BLaER1 (cell line): ENCODE results near the gene ZNF578.
"Not testable (repeated sequence)": the region's sequence is repeated elsewhere in the genome, so short reads cannot be mapped to it uniquely, and the experiment has no call there.

Source experiments
- H3K27ac ChIP-seq: shearing (Covaris generic); formaldehyde crosslinking; 2 replicates; pipeline ENCODE4 v1.8.1; 2022
- H3K27me3 ChIP-seq: shearing (Covaris generic); formaldehyde crosslinking; 2 replicates; pipeline ENCODE4 v1.8.1; 2022
- H3K36me3 ChIP-seq: shearing (Covaris generic); formaldehyde crosslinking; 2 replicates; pipeline ENCODE4 v1.8.1; 2022
- H3K4me1 ChIP-seq: shearing (Covaris generic); formaldehyde crosslinking; 2 replicates; pipeline ENCODE4 v1.8.1; 2022
- H3K4me2 ChIP-seq: shearing (Covaris generic); formaldehyde crosslinking; 2 replicates; pipeline ENCODE4 v1.8.1; 2022
- H3K4me3 ChIP-seq: shearing (Covaris generic); formaldehyde crosslinking; 2 replicates; pipeline ENCODE4 v1.8.1; 2022
- H3K9ac ChIP-seq: shearing (Covaris generic); formaldehyde crosslinking; 2 replicates; pipeline ENCODE4 v1.8.1; 2022
- H3K9me3 ChIP-seq: shearing (Covaris generic); formaldehyde crosslinking; 2 replicates; pipeline ENCODE4 v1.8.1; 2022
- H4K20me1 ChIP-seq: shearing (Covaris generic); formaldehyde crosslinking; 2 replicates; pipeline ENCODE4 v1.8.1; 2022
- Cebpa-rat ChIP-seq: shearing (Covaris generic); IDR thresholded peaks from 2 replicates; pipeline ENCODE4 v1.8.1; 2022

ZNF578 gene

GRCh38 chr19:52507266-52507665 is 53.9 kb downstream of the ZNF578 start:
- H3K9me3 ChIP-seq: peaks cover 89% of the 10 kb centered on the region
- no peak overlapping the region for H3K27ac ChIP-seq

GRCh38 chr19:52516191-52516590 is 62.8 kb downstream of the ZNF578 start:
- Histone ChIP-seq H3K4me2 (no peak overlapping the region), H3K36me3 (no peaks in the 10 kb centered on the region), H3K9ac (no peak overlapping the region), H3K27me3 (no peaks in the 10 kb centered on the region), H3K9me3 (peaks cover 66% of the 10 kb centered on the region), H3K27ac (no peak overlapping the region), H4K20me1 (no peaks in the 10 kb centered on the region), H3K4me1 (no peaks in the 10 kb centered on the region), H3K4me3 (no peak overlapping the region)
- TF ChIP-seq Cebpa-rat: no peak

More at GRCh38 chr19:52507266-52507665, 53.9 kb downstream of the ZNF578 start:
- H4K20me1 ChIP-seq: no peaks in the 10 kb centered on the region
- no peaks in the 10 kb centered on the region for H3K4me1 ChIP-seq
- no peak for TF ChIP-seq Cebpa-rat
- H3K9ac ChIP-seq: no peak overlapping the region
- H3K4me2 ChIP-seq: no peak overlapping the region
- H3K36me3 ChIP-seq: no peaks in the 10 kb centered on the region
- no peaks in the 10 kb centered on the region for H3K27me3 ChIP-seq
- no peak overlapping the region for H3K4me3 ChIP-seq

GRCh38 chr19:52518646-52519045 is 65.3 kb downstream of the ZNF578 start:
- peaks cover 53% of the 10 kb centered on the region for H3K9me3 ChIP-seq
- no peaks in the 10 kb centered on the region for H3K4me1 ChIP-seq
- no peak for TF ChIP-seq Cebpa-rat
- H3K9ac ChIP-seq: no peak overlapping the region
- H4K20me1 ChIP-seq: no peaks in the 10 kb centered on the region
- H3K4me3 ChIP-seq: no peak overlapping the region
- no peak overlapping the region for H3K27ac ChIP-seq
- H3K27me3 ChIP-seq: no peaks in the 10 kb centered on the region
- no peaks in the 10 kb centered on the region for H3K36me3 ChIP-seq
- no peak overlapping the region for H3K4me2 ChIP-seq

GRCh38 chr19:52519175-52519574 is 65.8 kb downstream of the ZNF578 start:
- not testable (repeated sequence) for H3K36me3 ChIP-seq, H3K9ac ChIP-seq, H3K4me1 ChIP-seq, H3K4me2 ChIP-seq, H3K27me3 ChIP-seq, H3K4me3 ChIP-seq, H4K20me1 ChIP-seq, H3K27ac ChIP-seq
- peaks cover 54% of the 10 kb centered on the region for H3K9me3 ChIP-seq

GRCh38 chr19:52520013-52520412 is 66.7 kb downstream of the ZNF578 start:
- TF ChIP-seq Cebpa-rat: no peak
- Histone ChIP-seq H3K27me3 (no peaks in the 10 kb centered on the region), H4K20me1 (no peaks in the 10 kb centered on the region), H3K27ac (no peak overlapping the region), H3K36me3 (no peaks in the 10 kb centered on the region), H3K4me1 (no peaks in the 10 kb centered on the region), H3K4me3 (no peak overlapping the region), H3K4me2 (no peak overlapping the region), H3K9ac (no peak overlapping the region), H3K9me3 (peaks cover 54% of the 10 kb centered on the region)

GRCh38 chr19:52522551-52522950 is 69.2 kb downstream of the ZNF578 start:
- H3K9me3 ChIP-seq: peaks cover 52% of the 10 kb centered on the region
- no peak overlapping the region for H3K9ac ChIP-seq
- no peak overlapping the region for H3K4me3 ChIP-seq
- no peaks in the 10 kb centered on the region for H3K27me3 ChIP-seq
- H3K4me2 ChIP-seq: no peak overlapping the region
- TF ChIP-seq Cebpa-rat: no peak
- no peak overlapping the region for H3K27ac ChIP-seq
- no peaks in the 10 kb centered on the region for H3K36me3 ChIP-seq
- H4K20me1 ChIP-seq: no peaks in the 10 kb centered on the region
- H3K4me1 ChIP-seq: no peaks in the 10 kb centered on the region

- no peak overlapping the region for H3K9ac ChIP-seq
- H3K4me2 ChIP-seq: no peak overlapping the region
- no peaks in the 10 kb centered on the region for H4K20me1 ChIP-seq
- TF ChIP-seq Cebpa-rat: no peak
- H3K27me3 ChIP-seq: no peaks in the 10 kb centered on the region
- H3K9me3 ChIP-seq: peaks cover 44% of the 10 kb centered on the region
- no peaks in the 10 kb centered on the region for H3K36me3 ChIP-seq
- H3K4me1 ChIP-seq: peaks cover 11% of the 10 kb centered on the region
- no peak overlapping the region for H3K27ac ChIP-seq
- no peak overlapping the region for H3K4me3 ChIP-seq
Measured at GRCh38 chr19:52524086-52524485, 70.7 kb downstream of the ZNF578 start.

GRCh38 chr19:52527134-52527955 is 74.0 kb downstream of the ZNF578 start, which contains the start of gene ZNF808:
Gene ZNF808 (plus strand): TSS chr19:52527668. CDS start chr19:52543285, 15,617 bp downstream.
- Histone ChIP-seq H3K4me3 (peak within 1 kb of the TSS; percentile 94), H3K9ac (peak within 1 kb of the TSS; percentile 94), H3K4me1 (peaks cover 15% of the 10 kb centered on the region), H3K4me2 (peak within 1 kb of the TSS; percentile 99), H3K27ac (peak within 1 kb of the TSS; percentile 89), H3K9me3 (peaks cover 36% of the 10 kb centered on the region), H4K20me1 (no peaks in the 10 kb centered on the region), H3K36me3 (0 out of 2 replicates have a peak, but pooled peaks cover 4% of the 10 kb centered on the region), H3K27me3 (no peaks in the 10 kb centered on the region)
- no peak for TF ChIP-seq Cebpa-rat

- peak overlapping the region; percentile 99 for H3K4me2 ChIP-seq
- H3K27ac ChIP-seq: peak overlapping the region; percentile 89
- H3K36me3 ChIP-seq: peaks cover 7% of the 10 kb centered on the region; the same call in 1 of the 2 replicates
- H4K20me1 ChIP-seq: peaks cover 2% of the 10 kb centered on the region; the same call in 1 of the 2 replicates
- H3K9ac ChIP-seq: peak overlapping the region; percentile 94
- no peaks in the 10 kb centered on the region for H3K27me3 ChIP-seq
- H3K4me1 ChIP-seq: peaks cover 15% of the 10 kb centered on the region
- TF ChIP-seq Cebpa-rat: no peak
- peaks cover 31% of the 10 kb centered on the region for H3K9me3 ChIP-seq
- H3K4me3 ChIP-seq: peak overlapping the region; percentile 94
Measured at GRCh38 chr19:52527956-52528351, 74.6 kb downstream of the ZNF578 start.

GRCh38 chr19:52532480-52532879 is 79.1 kb downstream of the ZNF578 start:
- Histone ChIP-seq H3K9ac (no peak overlapping the region), H3K4me2 (no peak overlapping the region), H3K4me1 (peaks cover 36% of the 10 kb centered on the region), H3K27me3 (no peaks in the 10 kb centered on the region), H3K4me3 (no peak overlapping the region), H3K27ac (no peak overlapping the region), H3K36me3 (peaks cover 20% of the 10 kb centered on the region), H3K9me3 (no peaks in the 10 kb centered on the region), H4K20me1 (peaks cover 30% of the 10 kb centered on the region)
- TF ChIP-seq Cebpa-rat: no peak
